Tibial nerve (tissue), 3 donors: ENCODE measurements around the gene ADD2.

ENCODE experiments used
- POLR2A ChIP-seq, 2 donors: fragments of 450-650 bp; IDR thresholded peaks; one replicate each; pipeline ENCODE4 v1.6.1; 2017; ENCODE audit warnings: antibody characterized with exemption in 2 of 2, mild to moderate bottlenecking in 2 of 2, moderate library complexity in 2 of 2
- TF ChIP-seq, protein P1 (sequence below), 5 experiments: fragments of 200-600 bp in 3 of 5; fragments of 450-650 bp in 2 of 5; sonication (generic) in 3 of 5; IDR thresholded peaks; one replicate each; pipeline ENCODE4 v1.5.1; 2016 to 2019; ENCODE audit warnings: antibody characterized with exemption in 5 of 5, mild to moderate bottlenecking in 3 of 5, moderate library complexity in 2 of 5

DNA sequence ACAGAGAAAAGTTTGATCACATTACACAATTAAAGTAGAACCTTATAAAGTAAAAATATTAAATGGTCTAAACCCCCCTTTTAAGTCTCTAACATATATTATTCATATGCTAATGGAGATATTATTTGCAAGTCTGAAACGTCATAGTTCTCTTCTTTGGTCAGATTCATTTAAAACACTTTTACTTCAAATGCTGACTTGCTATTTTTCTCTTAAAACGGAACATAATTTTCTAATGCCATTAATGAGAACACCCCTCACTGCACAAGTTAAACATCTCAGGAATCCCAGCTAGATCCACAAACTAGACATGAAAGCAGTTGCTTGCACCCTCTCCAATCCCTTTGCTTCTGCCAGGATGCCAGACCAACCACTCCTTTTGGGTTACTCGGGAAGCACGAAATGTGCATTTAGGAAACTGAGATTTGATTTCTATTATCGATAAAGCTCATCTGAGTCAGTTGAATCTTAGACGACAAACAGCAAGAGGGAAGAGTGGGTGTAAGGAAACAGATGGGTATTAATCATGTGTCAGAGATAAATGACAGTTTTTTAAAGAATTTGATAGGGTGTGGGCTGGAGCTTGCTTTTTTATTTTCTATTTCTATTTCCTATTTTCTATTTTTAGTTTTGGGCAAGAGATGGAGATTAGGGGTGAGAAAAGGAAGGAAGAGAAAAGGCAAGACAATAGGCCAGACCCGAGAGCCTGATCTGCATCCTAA, 1.5 kb downstream of the ADD2 start:
- TF ChIP-seq, protein P1, sequence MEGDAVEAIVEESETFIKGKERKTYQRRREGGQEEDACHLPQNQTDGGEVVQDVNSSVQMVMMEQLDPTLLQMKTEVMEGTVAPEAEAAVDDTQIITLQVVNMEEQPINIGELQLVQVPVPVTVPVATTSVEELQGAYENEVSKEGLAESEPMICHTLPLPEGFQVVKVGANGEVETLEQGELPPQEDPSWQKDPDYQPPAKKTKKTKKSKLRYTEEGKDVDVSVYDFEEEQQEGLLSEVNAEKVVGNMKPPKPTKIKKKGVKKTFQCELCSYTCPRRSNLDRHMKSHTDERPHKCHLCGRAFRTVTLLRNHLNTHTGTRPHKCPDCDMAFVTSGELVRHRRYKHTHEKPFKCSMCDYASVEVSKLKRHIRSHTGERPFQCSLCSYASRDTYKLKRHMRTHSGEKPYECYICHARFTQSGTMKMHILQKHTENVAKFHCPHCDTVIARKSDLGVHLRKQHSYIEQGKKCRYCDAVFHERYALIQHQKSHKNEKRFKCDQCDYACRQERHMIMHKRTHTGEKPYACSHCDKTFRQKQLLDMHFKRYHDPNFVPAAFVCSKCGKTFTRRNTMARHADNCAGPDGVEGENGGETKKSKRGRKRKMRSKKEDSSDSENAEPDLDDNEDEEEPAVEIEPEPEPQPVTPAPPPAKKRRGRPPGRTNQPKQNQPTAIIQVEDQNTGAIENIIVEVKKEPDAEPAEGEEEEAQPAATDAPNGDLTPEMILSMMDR (IDR thresholded peaks at IDR 0.05) = no peak
- no peak for TF ChIP-seq POLR2A (IDR thresholded peaks at IDR 0.05)
